Measurements from ENCODE around the gene PLPP7.

The PLPP7 gene

DNA sequence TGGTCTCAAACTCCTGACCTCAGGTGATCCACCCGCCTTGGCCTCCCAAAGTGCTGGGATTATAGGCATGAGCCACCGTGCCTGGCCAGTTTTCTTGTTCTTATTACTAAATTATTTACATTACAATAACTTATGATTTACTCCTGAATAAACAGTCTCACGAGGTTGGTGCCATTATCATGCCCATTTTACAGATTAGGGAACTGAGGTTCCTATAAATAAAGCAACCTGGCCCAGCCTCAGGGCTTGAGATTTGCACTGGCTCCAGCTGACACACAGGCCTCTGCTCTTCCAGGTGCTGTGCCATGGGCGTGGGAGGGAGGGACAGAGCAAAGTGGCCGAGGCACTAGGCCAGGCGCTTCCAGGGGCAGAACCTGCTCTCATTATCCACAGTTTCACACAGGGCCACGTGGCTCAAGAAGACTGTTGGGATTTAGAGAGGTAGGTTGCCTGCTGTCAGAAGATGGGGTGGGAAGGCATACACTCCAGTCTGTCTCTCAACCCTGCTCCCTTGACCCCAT lies 2.3 kb downstream of the PLPP7 start:
- TF ChIP-seq, protein P1, sequence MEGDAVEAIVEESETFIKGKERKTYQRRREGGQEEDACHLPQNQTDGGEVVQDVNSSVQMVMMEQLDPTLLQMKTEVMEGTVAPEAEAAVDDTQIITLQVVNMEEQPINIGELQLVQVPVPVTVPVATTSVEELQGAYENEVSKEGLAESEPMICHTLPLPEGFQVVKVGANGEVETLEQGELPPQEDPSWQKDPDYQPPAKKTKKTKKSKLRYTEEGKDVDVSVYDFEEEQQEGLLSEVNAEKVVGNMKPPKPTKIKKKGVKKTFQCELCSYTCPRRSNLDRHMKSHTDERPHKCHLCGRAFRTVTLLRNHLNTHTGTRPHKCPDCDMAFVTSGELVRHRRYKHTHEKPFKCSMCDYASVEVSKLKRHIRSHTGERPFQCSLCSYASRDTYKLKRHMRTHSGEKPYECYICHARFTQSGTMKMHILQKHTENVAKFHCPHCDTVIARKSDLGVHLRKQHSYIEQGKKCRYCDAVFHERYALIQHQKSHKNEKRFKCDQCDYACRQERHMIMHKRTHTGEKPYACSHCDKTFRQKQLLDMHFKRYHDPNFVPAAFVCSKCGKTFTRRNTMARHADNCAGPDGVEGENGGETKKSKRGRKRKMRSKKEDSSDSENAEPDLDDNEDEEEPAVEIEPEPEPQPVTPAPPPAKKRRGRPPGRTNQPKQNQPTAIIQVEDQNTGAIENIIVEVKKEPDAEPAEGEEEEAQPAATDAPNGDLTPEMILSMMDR (IDR thresholded peaks at IDR 0.05; ENCODE audit: low read depth, low read length, missing control alignments), result no peak
- no peak for DNase-seq (ENCODE audit: low read depth)
- H3K4me3 ChIP-seq (ENCODE audit: low read depth, low read length), result no peak overlapping the region

DNA sequence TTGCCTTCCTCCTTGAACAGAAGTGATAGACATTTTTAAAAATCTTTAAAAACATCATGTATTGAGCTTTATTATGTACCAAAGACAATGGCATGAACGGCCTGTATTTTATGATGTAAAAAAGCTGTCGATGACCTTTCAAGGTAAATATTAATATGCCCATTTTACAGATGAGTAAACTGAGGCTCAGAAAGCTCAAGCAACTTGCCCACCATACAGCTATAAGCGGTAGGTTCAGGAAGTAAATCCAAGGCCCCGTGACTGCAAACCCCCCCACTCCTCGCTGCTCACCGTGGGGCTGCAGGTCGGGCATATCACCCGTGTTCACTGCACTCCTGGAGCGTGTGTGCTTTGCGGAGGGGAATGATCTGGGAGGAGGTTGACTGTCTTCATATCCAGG lies 3.4 kb downstream of the PLPP7 start:
- no peak overlapping the region for H3K4me3 ChIP-seq (ENCODE audit: low read depth, low read length)
- TF ChIP-seq, protein P1 (IDR thresholded peaks at IDR 0.05; ENCODE audit: low read depth, low read length, missing control alignments), result no peak
- no peak for DNase-seq (ENCODE audit: low read depth)

DNA sequence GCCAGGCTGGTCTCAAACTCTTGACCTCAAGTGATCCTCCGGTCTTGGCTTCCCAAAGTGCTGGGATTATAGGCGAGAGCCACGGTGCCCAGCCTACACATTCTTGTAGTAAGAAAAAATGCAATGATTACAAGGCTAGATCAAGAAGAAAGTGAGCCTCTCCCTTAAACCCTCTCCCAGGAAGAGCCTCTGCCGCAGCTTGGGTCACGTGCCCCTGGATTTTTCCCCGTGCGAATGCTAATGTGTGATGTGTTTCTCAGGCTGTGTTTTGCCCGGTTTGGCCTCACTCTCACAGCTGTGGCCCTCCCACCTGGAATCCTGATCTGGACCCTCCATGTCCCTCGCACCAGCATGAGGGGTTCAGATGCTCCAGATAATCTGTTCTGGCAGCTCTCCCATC lies 6.9 kb downstream of the PLPP7 start:
- TF ChIP-seq, protein P1 (IDR thresholded peaks at IDR 0.05; ENCODE audit: low read depth, low read length, missing control alignments), result no peak
- no peak for DNase-seq (ENCODE audit: low read depth)
- no peak overlapping the region for H3K4me3 ChIP-seq (ENCODE audit: low read depth, low read length)

DNA sequence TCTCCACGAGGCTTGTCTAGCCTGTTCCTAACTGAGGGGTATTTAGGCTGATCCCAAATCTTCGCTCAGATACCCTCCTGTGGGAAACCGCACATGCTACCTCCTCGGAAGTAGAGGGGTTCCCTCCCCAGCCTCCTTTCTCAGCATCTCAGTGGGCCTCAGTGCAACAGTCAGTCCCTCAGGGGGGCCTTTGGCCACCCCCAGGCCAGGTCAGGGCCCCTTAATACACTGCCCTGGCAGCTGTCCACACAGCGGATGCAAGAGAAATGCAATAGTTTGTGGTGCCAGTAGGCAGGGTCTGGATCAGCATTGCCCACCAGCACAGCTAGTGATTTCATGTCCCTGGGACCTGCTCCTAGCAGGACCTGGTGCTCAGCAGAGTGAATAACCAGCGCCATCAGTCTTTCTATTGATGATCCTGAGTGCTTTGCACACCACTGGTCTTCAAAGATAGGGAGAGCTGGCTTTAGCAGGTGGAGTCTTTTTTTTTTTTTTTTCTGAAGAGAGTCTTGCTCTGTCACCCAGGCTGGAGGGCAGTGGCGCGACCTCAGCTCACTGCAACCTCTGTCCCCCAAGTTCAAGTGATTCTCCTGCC lies 7.5 kb downstream of the PLPP7 start:
- TF ChIP-seq, protein P1 (IDR thresholded peaks at IDR 0.05; ENCODE audit: low read depth, low read length, missing control alignments), result no peak
- no peak overlapping the region for H3K4me3 ChIP-seq (ENCODE audit: low read depth, low read length)
- DNase-seq (ENCODE audit: low read depth), result no peak

DNA sequence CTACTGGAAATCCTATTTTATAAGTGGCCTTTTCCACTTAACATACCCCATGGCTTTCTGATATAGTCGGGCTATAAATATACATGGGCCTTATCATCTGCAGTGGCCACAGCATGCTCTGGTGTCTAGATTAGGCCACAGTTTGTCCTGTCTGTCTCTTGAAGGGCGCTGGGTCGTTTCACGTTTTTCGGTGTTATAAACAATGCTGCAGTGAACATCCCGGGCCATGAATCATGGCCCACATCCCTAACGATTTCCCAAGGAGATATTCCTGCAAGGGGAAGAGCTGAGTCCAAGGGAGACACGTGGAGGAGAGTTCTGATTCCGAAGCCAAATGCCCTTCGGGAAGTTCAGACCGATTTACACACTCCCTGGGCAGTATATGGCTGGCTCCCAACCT lies 8.4 kb downstream of the PLPP7 start:
- DNase-seq (ENCODE audit: low read depth), result no peak
- TF ChIP-seq, protein P1 (IDR thresholded peaks at IDR 0.05; ENCODE audit: low read depth, low read length, missing control alignments), result no peak
- H3K4me3 ChIP-seq (ENCODE audit: low read depth, low read length), result no peak overlapping the region

DNA sequence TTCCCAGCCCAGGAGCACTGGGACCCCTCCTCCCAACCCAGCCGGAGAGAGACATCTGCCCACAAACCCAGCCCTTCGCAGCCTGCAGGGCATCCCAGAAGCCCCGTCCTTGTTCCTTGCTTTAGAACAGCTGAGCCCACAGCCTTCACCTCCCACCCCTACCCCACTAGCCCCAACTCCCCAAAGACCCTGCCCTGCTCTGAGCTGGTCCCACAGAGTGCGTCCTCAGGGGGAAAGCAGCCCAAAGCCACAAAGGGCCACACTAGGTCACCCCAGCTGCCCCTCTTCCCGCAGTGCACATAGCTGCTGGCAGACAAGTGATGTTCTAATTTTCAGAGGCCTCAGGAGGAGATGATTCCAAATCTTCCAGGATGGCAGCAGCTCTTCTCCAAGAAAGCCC lies 8.8 kb downstream of the PLPP7 start:
- DNase-seq (ENCODE audit: low read depth), result no peak
- TF ChIP-seq, protein P1 (IDR thresholded peaks at IDR 0.05; ENCODE audit: low read depth, low read length, missing control alignments), result no peak
- H3K4me3 ChIP-seq (ENCODE audit: low read depth, low read length), result no peak overlapping the region

DNA sequence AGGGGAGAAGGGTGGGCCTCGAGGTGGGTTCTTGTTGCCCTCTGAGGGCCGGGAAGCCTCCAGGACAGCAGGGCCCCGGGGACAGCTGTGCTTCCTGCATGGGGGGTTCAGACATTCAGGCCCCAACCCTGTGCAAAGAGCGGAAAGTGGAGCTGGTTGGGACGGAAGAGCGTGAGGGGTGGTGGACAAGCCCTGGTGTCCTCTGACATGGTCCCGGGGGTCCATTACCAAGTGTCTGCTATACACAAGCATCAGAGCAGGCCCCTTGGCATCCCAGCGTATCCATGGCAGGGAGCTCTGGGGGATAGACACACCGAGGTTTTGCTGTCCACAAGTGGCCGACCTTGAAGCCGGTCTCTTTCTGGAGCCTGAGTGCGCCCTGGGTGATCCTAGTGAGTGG lies 9.3 kb downstream of the PLPP7 start:
- no peak overlapping the region for H3K4me3 ChIP-seq (ENCODE audit: low read depth, low read length)
- DNase-seq (ENCODE audit: low read depth), result no peak
- TF ChIP-seq, protein P1 (IDR thresholded peaks at IDR 0.05; ENCODE audit: low read depth, low read length, missing control alignments), result no peak

All from GM12864 (cell line).